H1 (cell line): ENCODE data around the gene KLHDC8B. TPM values are rescaled to one million over a fixed set of nuclear protein-coding genes. Genes with fewer than 3 reads are reported as not detected.

ENCODE experiments used
- CTCF ChIA-PET: fragments of 300-600 bp; sonication (Branson Sonifier 250); formaldehyde crosslinking; loops from one replicate; lab custom pipeline; 2021; ENCODE audit not compliant: partially characterized antibody; lab: Charles Lee
- POLR2A ChIA-PET: fragments of 300-600 bp; sonication (Branson Sonifier 250); formaldehyde crosslinking; loops from one replicate; lab custom pipeline; 2021; ENCODE audit warnings: inconsistent platforms; ENCODE audit not compliant: partially characterized antibody; lab: Charles Lee
- DNase-seq, 2 experiments: peaks; one replicate each; pipeline versions ENCODE4 v3.0.0 to v3.0.0-alpha.2; 2010 to 2022; ENCODE audit warnings: low spot score in 2 of 2, low read depth in 1 of 2, mixed read lengths in 1 of 2
- FAIRE-seq: peaks from 2 replicates; lab custom pipeline; 2011; peaks lifted over from hg19 to GRCh38; lab: Jason Lieb, UNC
- H2AFZ ChIP-seq: 2 replicates; pipeline ENCODE4 v1.8.1; 2012; ENCODE audit warnings: low read length, inconsistent platforms
- H2AK5ac ChIP-seq: 2 replicates; pipeline ENCODE4 v1.6.1; 2013; ENCODE audit warnings: low read depth, low read length
- H2BK120ac ChIP-seq: replicated peaks from 2 replicates; pipeline ENCODE3; 2013; ENCODE audit warnings: low read depth, low read length, inconsistent platforms
- H2BK12ac ChIP-seq: 2 replicates; pipeline ENCODE4 v1.6.1; 2013; ENCODE audit warnings: low read depth, low read length
- H2BK15ac ChIP-seq: 2 replicates; pipeline ENCODE4 v1.6.1; 2013; ENCODE audit warnings: low read length
- H2BK20ac ChIP-seq: 2 replicates; pipeline ENCODE4 v1.6.1; 2013; ENCODE audit warnings: low read length
- H2BK5ac ChIP-seq: 2 replicates; pipeline ENCODE4 v1.6.1; 2013; ENCODE audit warnings: low read depth, low read length
- H3K14ac ChIP-seq: 2 replicates; pipeline ENCODE4 v1.6.1; 2013; ENCODE audit warnings: inconsistent platforms; ENCODE audit not compliant: insufficient read length
- H3K18ac ChIP-seq: 2 replicates; pipeline ENCODE4 v1.6.1; 2013; ENCODE audit warnings: low read length; ENCODE audit errors: extremely low read depth
- H3K23ac ChIP-seq: 2 replicates; pipeline ENCODE4 v1.6.1; 2013; ENCODE audit warnings: inconsistent platforms; ENCODE audit not compliant: insufficient read length
- H3K23me2 ChIP-seq: 2 replicates; pipeline ENCODE4 v1.6.1; 2013; ENCODE audit warnings: low read depth, low read length
- H3K27ac ChIP-seq: 2 replicates; pipeline ENCODE4 v1.6.1; 2011; ENCODE audit warnings: low read depth, low read length, inconsistent platforms
- H3K27me3 ChIP-seq, 4 experiments: replicated peaks in 1 of 4; 1 replicate in 1 of 4; 2 replicates in 3 of 4; pipeline versions ENCODE4 v1.6.1 to v1.8.1; 2011 to 2013; ENCODE audit warnings: low read length in 3 of 4, mild to moderate bottlenecking in 3 of 4, inconsistent platforms in 2 of 4, mixed read lengths in 2 of 4, moderate library complexity in 1 of 4; ENCODE audit not compliant: control insufficient read depth in 3 of 4, insufficient read depth in 3 of 4; ENCODE audit errors: extremely low read depth in 1 of 4
- H3K36me3 ChIP-seq, 4 experiments: 2 replicates each; pipeline versions ENCODE4 v1.6.1 to v1.8.1; 2011 to 2013; ENCODE audit warnings: mild to moderate bottlenecking in 4 of 4, low read length in 3 of 4, moderate library complexity in 2 of 4, control low read depth in 1 of 4, inconsistent platforms in 1 of 4; ENCODE audit not compliant: insufficient read depth in 4 of 4, control insufficient read depth in 2 of 4
- H3K4ac ChIP-seq: replicated peaks from 2 replicates; pipeline ENCODE3; 2013; ENCODE audit warnings: low read length, low read depth, mixed read lengths, inconsistent platforms; ENCODE audit not compliant: insufficient read length
- H3K4me1 ChIP-seq, 4 experiments: replicated peaks in 1 of 4; 1 replicate in 1 of 4; 2 replicates in 3 of 4; pipeline versions ENCODE4 v1.6.1 to v1.8.1; 2011 to 2013; ENCODE audit warnings: low read length in 3 of 4, inconsistent platforms in 2 of 4, mixed read lengths in 1 of 4; ENCODE audit not compliant: insufficient read depth in 4 of 4, control insufficient read depth in 3 of 4
- H3K4me2 ChIP-seq, 2 experiments: 2 replicates each; pipeline versions ENCODE4 v1.6.1 to v1.8.1; 2011 to 2013; ENCODE audit warnings: low read depth in 2 of 2, low read length in 2 of 2, control low read depth in 1 of 2, inconsistent platforms in 1 of 2, mild to moderate bottlenecking in 1 of 2; ENCODE audit not compliant: insufficient read depth in 1 of 2
- H3K4me3 ChIP-seq, 4 experiments: fragments of 200-600, 300-600 bp in 1 of 4; sonication (generic), shearing (Covaris generic), sonication (Bioruptor Twin) in 1 of 4; 2 replicates each; pipeline versions ENCODE4 v1.5.1 to v1.8.1; 2011 to 2016; ENCODE audit warnings: low read length in 4 of 4, low read depth in 3 of 4, control low read depth in 2 of 4, inconsistent platforms in 2 of 4, mild to moderate bottlenecking in 2 of 4, mixed read lengths in 1 of 4, moderate library complexity in 1 of 4; ENCODE audit not compliant: insufficient read depth in 2 of 4; ENCODE audit errors: extremely low read depth in 1 of 4
- H3K56ac ChIP-seq: replicated peaks from 2 replicates; pipeline ENCODE3; 2013; ENCODE audit warnings: low read depth, mild to moderate bottlenecking, mixed read lengths, low read length, inconsistent platforms; ENCODE audit not compliant: insufficient read length
- H3K79me1 ChIP-seq: 2 replicates; pipeline ENCODE4 v1.6.1; 2013; ENCODE audit warnings: low read depth, low read length, control low read depth
- H3K79me2 ChIP-seq, 2 experiments: 2 replicates each; pipeline versions ENCODE4 v1.6.1 to v1.8.1; 2012 to 2013; ENCODE audit warnings: low read length in 2 of 2, mild to moderate bottlenecking in 2 of 2, inconsistent platforms in 1 of 2; ENCODE audit not compliant: insufficient read depth in 2 of 2, control insufficient read depth in 1 of 2
- H3K9ac ChIP-seq, 4 experiments: replicated peaks in 1 of 4; 1 replicate in 1 of 4; 2 replicates in 3 of 4; pipeline versions ENCODE4 v1.6.1 to v1.8.1; 2011 to 2013; ENCODE audit warnings: low read depth in 3 of 4, low read length in 3 of 4, control low read depth in 2 of 4, mild to moderate bottlenecking in 2 of 4, moderate library complexity in 2 of 4, inconsistent platforms in 1 of 4; ENCODE audit errors: extremely low read depth in 1 of 4
- H3K9me3 ChIP-seq, 2 experiments: 2 replicates each; pipeline versions ENCODE4 v1.6.1 to v1.8.1; 2012 to 2013; ENCODE audit warnings: mild to moderate bottlenecking in 2 of 2, moderate library complexity in 2 of 2, control low read depth in 1 of 2, inconsistent platforms in 1 of 2, low read depth in 1 of 2, low read length in 1 of 2, mixed read lengths in 1 of 2; ENCODE audit not compliant: insufficient read depth in 2 of 2
- H4K20me1 ChIP-seq, 2 experiments: replicated peaks in 1 of 2; 2 replicates each; pipeline versions ENCODE3 to v1.8.1; 2011 to 2013; ENCODE audit warnings: inconsistent platforms in 2 of 2, low read length in 2 of 2, mild to moderate bottlenecking in 1 of 2; ENCODE audit not compliant: insufficient read depth in 2 of 2, control insufficient read depth in 1 of 2
- H4K5ac ChIP-seq: 2 replicates; pipeline ENCODE4 v1.6.1; 2013; ENCODE audit warnings: low read length, low read depth, mixed read lengths, inconsistent platforms; ENCODE audit not compliant: insufficient read length
- H4K8ac ChIP-seq: 2 replicates; pipeline ENCODE4 v1.8.0; 2013; ENCODE audit warnings: mild to moderate bottlenecking, moderate library complexity, low read length, inconsistent platforms; ENCODE audit not compliant: insufficient read depth; ENCODE audit errors: extremely low read depth
- H4K91ac ChIP-seq: replicated peaks from 2 replicates; pipeline ENCODE3; 2013; ENCODE audit warnings: low read length, mixed read lengths, inconsistent platforms; ENCODE audit not compliant: insufficient read length
- BRCA1 ChIP-seq: IDR thresholded peaks from 2 replicates; pipeline ENCODE4 v1.6.1; 2012; ENCODE audit warnings: low read depth, low read length, improper control_type of control experiment
- E2F6 ChIP-seq: IDR thresholded peaks from 2 replicates; pipeline ENCODE4 v1.6.1; 2012; ENCODE audit warnings: inconsistent platforms
- GABPA ChIP-seq: IDR thresholded peaks from 2 replicates; pipeline ENCODE4 v1.6.1; 2011; ENCODE audit warnings: mild to moderate bottlenecking, low read length, moderate library complexity, borderline replicate concordance; ENCODE audit not compliant: insufficient read depth
- GTF2F1 ChIP-seq: IDR thresholded peaks from 2 replicates; pipeline ENCODE4 v1.6.1; 2012; ENCODE audit warnings: low read depth, low read length, improper control_type of control experiment, borderline replicate concordance
- HDAC6 ChIP-seq: IDR thresholded peaks from one replicate; pipeline ENCODE4 v1.7.1; 2012; ENCODE audit warnings: low read depth, mild to moderate bottlenecking, inconsistent platforms, low read length, moderate library complexity
- JUND ChIP-seq: IDR thresholded peaks from 2 replicates; pipeline ENCODE4 v1.6.1; 2011; ENCODE audit warnings: mild to moderate bottlenecking, improper control_type of control experiment, low read length
- KDM1A ChIP-seq: fragments of 200-600, 300-600 bp; sonication (generic); IDR thresholded peaks from 2 replicates; pipeline ENCODE4 v1.7.1; 2016; ENCODE audit warnings: mild to moderate bottlenecking, low read length, borderline replicate concordance
- POLR2AphosphoS5 ChIP-seq: IDR thresholded peaks from 2 replicates; pipeline ENCODE4 v1.6.1; 2011; ENCODE audit warnings: low read depth, low read length
- RFX5 ChIP-seq: IDR thresholded peaks from 2 replicates; pipeline ENCODE4 v1.6.1; 2011; ENCODE audit warnings: low read depth, low read length, improper control_type of control experiment, borderline replicate concordance
- SIX5 ChIP-seq: IDR thresholded peaks from 2 replicates; pipeline ENCODE4 v1.6.1; 2011; ENCODE audit warnings: mild to moderate bottlenecking, low read depth, low read length
- SP2 ChIP-seq: IDR thresholded peaks from 2 replicates; pipeline ENCODE4 v1.6.1; 2012; ENCODE audit warnings: mild to moderate bottlenecking, low read length, inconsistent platforms
- SRF ChIP-seq: IDR thresholded peaks from 2 replicates; pipeline ENCODE4 v1.6.1; 2011; ENCODE audit warnings: mild to moderate bottlenecking, low read depth, low read length, moderate library complexity
- TAF1 ChIP-seq: IDR thresholded peaks from 2 replicates; pipeline ENCODE4 v1.6.1; 2011; ENCODE audit warnings: mild to moderate bottlenecking, low read depth, low read length
- USF2 ChIP-seq: IDR thresholded peaks from 2 replicates; pipeline ENCODE4 v1.6.1; 2011; ENCODE audit warnings: low read length, improper control_type of control experiment
- WGBS, 2 experiments: shearing (Covaris generic) in 1 of 2; methylation state at CpG; one replicate each; pipeline versions ENCODE4 v1.1.6 to v1.1.7; 2013 to 2015; ENCODE audit warnings: low lambda C conversion rate in 2 of 2, mixed read lengths in 2 of 2, inconsistent platforms in 1 of 2, low coverage in 1 of 2, missing lambda C conversion rate in 1 of 2; ENCODE audit not compliant: insufficient replicate concordance in 2 of 2, insufficient coverage in 1 of 2, insufficient read length in 1 of 2; ENCODE audit errors: extremely low coverage in 1 of 2, missing lambda C conversion rate in 1 of 2; 5-methylcytosine and 5-hydroxymethylcytosine counted together
- polyA plus RNA-seq, 7 experiments: library from polyadenylated mRNA; depleted of rRNA in 3 of 7; stranded (reverse) in 5 of 7; unstranded in 2 of 7; fragments of >200 nt in 5 of 7; fragments of 200-250 nt in 2 of 7; gene quantifications; 1 replicate in 5 of 7; 2 replicates in 1 of 7; 4 replicates in 1 of 7; pipeline versions ENCODE4 v1.2.1 to v1.2.3, GENCODE V29; 2011 to 2013; ENCODE audit warnings: missing spikeins in 2 of 7, mixed read lengths in 2 of 7
- total RNA-seq: library from RNA; stranded (reverse); fragmentation: NEBNext Ultra II Directional; extraction: Animal tissue kit (Norgen Biotek cat#: 25700); gene quantifications from 2 replicates; pipeline ENCODE4 v1.2.1, GENCODE V29; 2021

Gene KLHDC8B
- total and polyA plus RNA-seq, 2 of the 8 experiments (the other 6 are each of a cell fraction or from before 2014, with no cell fraction given), result 15.8 to 21.3 TPM

GRCh38 chr3:49222002-49222401, 50.6 kb downstream of the KLHDC8B start:
- DNase-seq (no peak), FAIRE-seq (no peak)
- CTCF ChIA-PET, result no interaction called here
- Histone ChIP-seq H3K27ac (no peak overlapping the region), H3K9me3 (peaks cover 4 to 6% of the 10 kb centered on the region in 2 experiments; a peak in 2 of 4 replicates), H4K5ac (no peak overlapping the region), H2BK15ac (no peak overlapping the region), H3K4ac (no peak overlapping the region), H3K4me3 (no peak overlapping the region), H3K36me3 (no peaks in the 10 kb centered on the region), H3K79me2 (no peaks in the 10 kb centered on the region), H2BK12ac (no peak overlapping the region), H2AFZ (no peak overlapping the region), H3K4me2 (no peak overlapping the region), H2BK20ac (no peak overlapping the region), H3K18ac (no peak overlapping the region), H4K91ac (no peak overlapping the region), H4K20me1 (no peaks in the 10 kb centered on the region), H2AK5ac (no peak overlapping the region), H3K23me2 (no peaks in the 10 kb centered on the region), H3K14ac (no peak overlapping the region), H3K56ac (no peak overlapping the region), H3K4me1 (no peaks in the 10 kb centered on the region), H2BK120ac (no peak overlapping the region), H3K23ac (no peak overlapping the region), H4K8ac (no peak overlapping the region), H3K79me1 (no peaks in the 10 kb centered on the region), H3K27me3 (no peaks in the 10 kb centered on the region), H3K9ac (no peak overlapping the region), H2BK5ac (no peak overlapping the region)
- POLR2A ChIA-PET, result no interaction called here
- WGBS, 2 experiments, result 93% methylated on average over 3 of the region's 3 CpGs; no CpG with 5 or more reads in 1 of the 2 experiments
- TF ChIP-seq SP2, result no peak
- TF ChIP-seq POLR2AphosphoS5, result no peak
- TF ChIP-seq RFX5, result no peak
- TF ChIP-seq GTF2F1, result no peak
- no peak for TF ChIP-seq JUND
- TF ChIP-seq GABPA, result no peak
- TF ChIP-seq BRCA1, result no peak
- TF ChIP-seq TAF1, result no peak
- TF ChIP-seq SRF, result no peak
- no peak for TF ChIP-seq HDAC6
- TF ChIP-seq USF2, result no peak
- no peak for TF ChIP-seq SIX5
- TF ChIP-seq E2F6, result no peak
- no peak for TF ChIP-seq KDM1A
